Liver (tissue), 9 donors: ENCODE data around the gene NFIB. TPM values are rescaled to one million over a fixed set of nuclear protein-coding genes. Genes with fewer than 3 reads are reported as not detected.

Experiments
- DNase-seq: peaks from one replicate; pipeline ENCODE4 v3.0.0-alpha.2; 2017; ENCODE audit warnings: low spot score
- H3K27ac ChIP-seq, 2 donors: one replicate each; pipeline ENCODE4 v1.7.0; 2013; ENCODE audit warnings: inconsistent platforms in 2 of 2, low read length in 2 of 2, control low read depth in 1 of 2, low read depth in 1 of 2, mild to moderate bottlenecking in 1 of 2
- H3K27me3 ChIP-seq, 4 donors: one replicate each; pipeline versions ENCODE4 v1.6.1 to v1.7.0; 2013; ENCODE audit warnings: low read length in 3 of 4, inconsistent platforms in 1 of 4, mild to moderate bottlenecking in 1 of 4, moderate library complexity in 1 of 4; ENCODE audit not compliant: control insufficient read depth in 4 of 4, insufficient read depth in 4 of 4
- H3K36me3 ChIP-seq, 4 donors: one replicate each; pipeline versions ENCODE4 v1.6.1 to v1.7.0; 2013; ENCODE audit warnings: low read length in 3 of 4, mild to moderate bottlenecking in 3 of 4, low read depth in 1 of 4, moderate library complexity in 1 of 4; ENCODE audit not compliant: control insufficient read depth in 4 of 4, insufficient read depth in 3 of 4
- H3K4me1 ChIP-seq, 4 donors: one replicate each; pipeline versions ENCODE4 v1.6.1 to v1.7.0; 2013; ENCODE audit warnings: low read length in 3 of 4, mild to moderate bottlenecking in 3 of 4, moderate library complexity in 1 of 4; ENCODE audit not compliant: control insufficient read depth in 4 of 4, insufficient read depth in 4 of 4
- H3K4me3 ChIP-seq, 3 donors: one replicate each; pipeline versions ENCODE4 v1.6.1 to v1.7.0; 2013; ENCODE audit warnings: low read length in 3 of 3, control low read depth in 1 of 3, low read depth in 1 of 3, mild to moderate bottlenecking in 1 of 3
- H3K9ac ChIP-seq, 2 donors: one replicate each; pipeline ENCODE4 v1.7.0; 2013; ENCODE audit warnings: low read length in 2 of 2, mild to moderate bottlenecking in 2 of 2, moderate library complexity in 2 of 2, control low read depth in 1 of 2, low read depth in 1 of 2
- H3K9me3 ChIP-seq, 4 donors: one replicate each; pipeline versions ENCODE4 v1.6.1 to v1.7.0; 2013; ENCODE audit warnings: low read length in 3 of 4; ENCODE audit not compliant: control insufficient read depth in 4 of 4
- CTCF ChIP-seq: fragments of 150-350 bp; IDR thresholded peaks from 2 replicates; pipeline ENCODE4 v1.5.1; 2017; ENCODE audit warnings: improper control_type of control experiment, low read depth, low read length; ENCODE audit not compliant: missing input control
- EGR1 ChIP-seq, 2 donors: IDR thresholded peaks; 2 replicates each; pipeline ENCODE4 v1.6.1; 2016 to 2018; ENCODE audit warnings: antibody characterized with exemption in 2 of 2, low read depth in 2 of 2
- FOXA2 ChIP-seq: IDR thresholded peaks from 2 replicates; pipeline ENCODE4 v1.6.1; 2016; ENCODE audit warnings: antibody characterized with exemption
- GABPA ChIP-seq, 2 donors: IDR thresholded peaks in 1 of 2; conservative IDR thresholded peaks in 1 of 2; 2 replicates each; pipeline ENCODE4 v1.6.1; 2016; ENCODE audit warnings: antibody characterized with exemption in 2 of 2, mild to moderate bottlenecking in 1 of 2, moderate library complexity in 1 of 2
- HNF4A ChIP-seq, 2 donors: conservative IDR thresholded peaks; 2 replicates each; pipeline ENCODE4 v1.6.1; 2016; ENCODE audit warnings: antibody characterized with exemption in 2 of 2, mild to moderate bottlenecking in 2 of 2
- HNF4G ChIP-seq: IDR thresholded peaks from 2 replicates; pipeline ENCODE4 v1.6.1; 2016; ENCODE audit warnings: antibody characterized with exemption
- JUND ChIP-seq, 2 donors: IDR thresholded peaks; 2 replicates each; pipeline ENCODE4 v1.6.1; 2016; ENCODE audit warnings: antibody characterized with exemption in 2 of 2
- MAX ChIP-seq: IDR thresholded peaks from 2 replicates; pipeline ENCODE4 v1.6.1; 2016; ENCODE audit warnings: antibody characterized with exemption
- NR2F2 ChIP-seq: IDR thresholded peaks from 2 replicates; pipeline ENCODE4 v1.6.1; 2016; ENCODE audit warnings: antibody characterized with exemption
- RAD21 ChIP-seq, 2 donors: IDR thresholded peaks; 2 replicates each; pipeline ENCODE4 v1.6.1; 2016; ENCODE audit warnings: antibody characterized with exemption in 2 of 2, mild to moderate bottlenecking in 2 of 2
- REST ChIP-seq: IDR thresholded peaks from 2 replicates; pipeline ENCODE4 v1.6.1; 2016; ENCODE audit warnings: antibody characterized with exemption, mild to moderate bottlenecking
- RXRA ChIP-seq, 2 donors: IDR thresholded peaks; 2 replicates each; pipeline ENCODE4 v1.6.1; 2017 to 2018; ENCODE audit warnings: antibody characterized with exemption in 2 of 2, mild to moderate bottlenecking in 1 of 2
- SP1 ChIP-seq: IDR thresholded peaks from 2 replicates; pipeline ENCODE4 v1.6.1; 2018; ENCODE audit warnings: antibody characterized with exemption, mild to moderate bottlenecking
- TAF1 ChIP-seq: conservative IDR thresholded peaks from 2 replicates; pipeline ENCODE4 v1.6.1; 2016; ENCODE audit warnings: antibody characterized with exemption, mild to moderate bottlenecking
- YY1 ChIP-seq: IDR thresholded peaks from 2 replicates; pipeline ENCODE4 v1.6.1; 2016; ENCODE audit warnings: antibody characterized with exemption, mild to moderate bottlenecking
- WGBS: extraction: QIAGEN DNeasy Blood & Tissue Kit; methylation state at CpG from one replicate; pipeline ENCODE4 v1.1.7; 2013; 5-methylcytosine and 5-hydroxymethylcytosine counted together
- polyA plus RNA-seq, 2 donors: library from polyadenylated mRNA; stranded (reverse) in 1 of 2; unstranded in 1 of 2; fragments of 200-250 nt in 1 of 2; fragments of >200 nt in 1 of 2; fragmentation: Nextera tagmentation in 1 of 2; extraction: Ambion mirVana in 1 of 2; gene quantifications; one replicate each; pipeline versions ENCODE4 v1.2.1 to v1.2.3, GENCODE V29; 2013 to 2015
- total RNA-seq, 2 donors: library from RNA; depleted of rRNA; stranded (reverse); fragments of >200 nt; gene quantifications; one replicate each; pipeline ENCODE4 v1.2.3, GENCODE V29; 2014
- TF ChIP-seq, protein P1 (sequence below): IDR thresholded peaks from 2 replicates; pipeline ENCODE4 v1.6.1; 2016; ENCODE audit warnings: antibody characterized with exemption
- TF ChIP-seq, protein P2 (sequence below): IDR thresholded peaks from 2 replicates; pipeline ENCODE4 v1.6.1; 2016; ENCODE audit warnings: antibody characterized with exemption
- donor health status: healthy.
- donor health status: healthy.
- donor health status: healthy.
- donor health status: healthy.
- donor health status: healthy.

The NFIB gene
- total and polyA plus RNA-seq, 4 donors, result 3.2 to 23.2 (median 8.0) TPM

GRCh38 chr9:14156046-14156445 lies 157.9 kb downstream of the NFIB start (continued):
- TF ChIP-seq REST (no peak), HNF4G (no peak), TAF1 (no peak), JUND (IDR thresholded peaks at IDR 0.05) (no peak)

GRCh38 chr9:14155237-14155636 lies 158.7 kb downstream of the NFIB start:
- Histone ChIP-seq H3K9me3 (no peaks in the 10 kb centered on the region), H3K4me1 (peaks cover 0 to 4% (median 1%) of the 10 kb centered on the region in 4 donors), H3K36me3 (peaks cover 0 to 3% (median 0%) of the 10 kb centered on the region in 4 donors), H3K4me3 (no peak overlapping the region), H3K27ac (no peak overlapping the region), H3K27me3 (no peaks in the 10 kb centered on the region), H3K9ac (no peak overlapping the region)
- WGBS, result 61% methylated on average over 1 of the region's 1 CpG
- no peak for DNase-seq
- TF ChIP-seq HNF4A (conservative IDR thresholded peaks at IDR 0.05) (no peak), CTCF (no peak), NR2F2 (no peak), FOXA2 (no peak), RXRA (IDR thresholded peaks at IDR 0.05) (no peak), MAX (no peak), REST (no peak), TAF1 (no peak), YY1 (no peak), HNF4G (no peak), SP1 (no peak), GABPA (IDR thresholded peaks at IDR 0.05 in 1 of 2, conservative IDR thresholded peaks at IDR 0.05 in 1 of 2) (no peak), RAD21 (IDR thresholded peaks at IDR 0.05) (no peak), EGR1 (IDR thresholded peaks at IDR 0.05; ENCODE audit: low read depth in 2 of 2) (no peak)
- TF ChIP-seq, protein P1, sequence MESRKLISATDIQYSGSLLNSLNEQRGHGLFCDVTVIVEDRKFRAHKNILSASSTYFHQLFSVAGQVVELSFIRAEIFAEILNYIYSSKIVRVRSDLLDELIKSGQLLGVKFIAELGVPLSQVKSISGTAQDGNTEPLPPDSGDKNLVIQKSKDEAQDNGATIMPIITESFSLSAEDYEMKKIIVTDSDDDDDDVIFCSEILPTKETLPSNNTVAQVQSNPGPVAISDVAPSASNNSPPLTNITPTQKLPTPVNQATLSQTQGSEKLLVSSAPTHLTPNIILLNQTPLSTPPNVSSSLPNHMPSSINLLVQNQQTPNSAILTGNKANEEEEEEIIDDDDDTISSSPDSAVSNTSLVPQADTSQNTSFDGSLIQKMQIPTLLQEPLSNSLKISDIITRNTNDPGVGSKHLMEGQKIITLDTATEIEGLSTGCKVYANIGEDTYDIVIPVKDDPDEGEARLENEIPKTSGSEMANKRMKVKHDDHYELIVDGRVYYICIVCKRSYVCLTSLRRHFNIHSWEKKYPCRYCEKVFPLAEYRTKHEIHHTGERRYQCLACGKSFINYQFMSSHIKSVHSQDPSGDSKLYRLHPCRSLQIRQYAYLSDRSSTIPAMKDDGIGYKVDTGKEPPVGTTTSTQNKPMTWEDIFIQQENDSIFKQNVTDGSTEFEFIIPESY, result no peak
- TF ChIP-seq, protein P2, sequence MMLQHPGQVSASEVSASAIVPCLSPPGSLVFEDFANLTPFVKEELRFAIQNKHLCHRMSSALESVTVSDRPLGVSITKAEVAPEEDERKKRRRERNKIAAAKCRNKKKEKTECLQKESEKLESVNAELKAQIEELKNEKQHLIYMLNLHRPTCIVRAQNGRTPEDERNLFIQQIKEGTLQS, result no peak
